GM06990 (cell line): ENCODE results near the gene OLIG3.

Source experiments
- DNase-seq: peaks from one replicate; pipeline ENCODE4 v3.0.0-alpha.2; 2011; ENCODE audit not compliant: insufficient read length; ENCODE audit errors: extremely low read depth
- H3K27me3 ChIP-seq: replicated peaks from 2 replicates; pipeline ENCODE4 v1.6.0; 2011; ENCODE audit warnings: low read length; ENCODE audit not compliant: control insufficient read depth, insufficient read depth
- H3K36me3 ChIP-seq: 2 replicates; pipeline ENCODE4 v1.5.1; 2011; ENCODE audit warnings: low read length; ENCODE audit not compliant: control insufficient read depth, insufficient read depth
- H3K4me3 ChIP-seq: replicated peaks from 2 replicates; pipeline ENCODE4 v1.5.1; 2011; ENCODE audit warnings: low read depth, mild to moderate bottlenecking, control low read depth, low read length
- TF ChIP-seq, protein P1 (sequence below): IDR thresholded peaks from 2 replicates; pipeline ENCODE4 v1.5.1; 2011; ENCODE audit warnings: low read length, control low read depth, mild to moderate bottlenecking, inconsistent platforms; ENCODE audit not compliant: insufficient read depth, poor library complexity, severe bottlenecking

OLIG3 gene

DNA sequence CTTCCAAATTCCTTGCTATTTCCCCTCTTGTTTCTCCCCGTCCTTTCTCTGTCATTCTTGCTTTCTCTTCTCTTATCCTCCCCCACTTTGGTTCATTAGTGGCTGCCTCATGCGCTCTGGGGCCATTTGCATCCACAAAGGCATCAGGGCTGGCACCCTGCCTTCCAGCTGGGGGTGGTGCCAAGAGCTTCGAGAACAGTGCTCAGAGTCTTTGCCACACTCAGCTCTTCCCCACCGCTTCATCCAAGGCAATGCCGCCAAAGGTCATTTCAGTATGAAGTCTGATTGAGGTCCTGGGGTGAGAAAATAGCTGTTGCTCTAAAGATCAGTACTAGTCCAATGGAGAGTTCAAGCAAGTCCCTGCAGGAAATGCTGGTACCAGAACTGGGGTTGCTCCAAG lies 22.7 kb downstream of the OLIG3 start:
- Histone ChIP-seq H3K4me3 (no peak overlapping the region), H3K27me3 (no peaks in the 10 kb centered on the region), H3K36me3 (no peaks in the 10 kb centered on the region)
- TF ChIP-seq, protein P1, sequence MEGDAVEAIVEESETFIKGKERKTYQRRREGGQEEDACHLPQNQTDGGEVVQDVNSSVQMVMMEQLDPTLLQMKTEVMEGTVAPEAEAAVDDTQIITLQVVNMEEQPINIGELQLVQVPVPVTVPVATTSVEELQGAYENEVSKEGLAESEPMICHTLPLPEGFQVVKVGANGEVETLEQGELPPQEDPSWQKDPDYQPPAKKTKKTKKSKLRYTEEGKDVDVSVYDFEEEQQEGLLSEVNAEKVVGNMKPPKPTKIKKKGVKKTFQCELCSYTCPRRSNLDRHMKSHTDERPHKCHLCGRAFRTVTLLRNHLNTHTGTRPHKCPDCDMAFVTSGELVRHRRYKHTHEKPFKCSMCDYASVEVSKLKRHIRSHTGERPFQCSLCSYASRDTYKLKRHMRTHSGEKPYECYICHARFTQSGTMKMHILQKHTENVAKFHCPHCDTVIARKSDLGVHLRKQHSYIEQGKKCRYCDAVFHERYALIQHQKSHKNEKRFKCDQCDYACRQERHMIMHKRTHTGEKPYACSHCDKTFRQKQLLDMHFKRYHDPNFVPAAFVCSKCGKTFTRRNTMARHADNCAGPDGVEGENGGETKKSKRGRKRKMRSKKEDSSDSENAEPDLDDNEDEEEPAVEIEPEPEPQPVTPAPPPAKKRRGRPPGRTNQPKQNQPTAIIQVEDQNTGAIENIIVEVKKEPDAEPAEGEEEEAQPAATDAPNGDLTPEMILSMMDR: no peak
- no peak for DNase-seq

DNA sequence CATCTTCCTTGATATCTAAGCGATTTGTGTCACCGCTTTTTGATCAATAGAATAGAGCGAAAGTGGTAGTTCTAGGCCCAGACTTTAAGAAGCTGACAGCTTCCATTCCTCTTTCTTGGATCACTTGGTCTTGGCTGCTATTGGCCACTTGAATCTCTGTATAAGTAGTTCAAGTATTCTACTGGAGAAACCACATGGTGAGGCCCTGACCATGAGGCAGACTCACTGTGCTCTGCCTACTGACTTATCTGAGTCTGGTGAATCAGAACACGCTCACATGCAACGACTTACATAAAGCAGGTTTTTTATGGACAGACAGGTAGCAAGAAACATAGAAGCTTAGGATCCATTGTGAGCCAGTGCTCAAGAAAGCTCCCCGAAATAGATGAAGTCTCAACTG lies 27.0 kb downstream of the OLIG3 start:
- Histone ChIP-seq H3K36me3 (no peaks in the 10 kb centered on the region), H3K27me3 (no peaks in the 10 kb centered on the region), H3K4me3 (no peak overlapping the region)
- no peak for DNase-seq
- TF ChIP-seq, protein P1: no peak

DNA sequence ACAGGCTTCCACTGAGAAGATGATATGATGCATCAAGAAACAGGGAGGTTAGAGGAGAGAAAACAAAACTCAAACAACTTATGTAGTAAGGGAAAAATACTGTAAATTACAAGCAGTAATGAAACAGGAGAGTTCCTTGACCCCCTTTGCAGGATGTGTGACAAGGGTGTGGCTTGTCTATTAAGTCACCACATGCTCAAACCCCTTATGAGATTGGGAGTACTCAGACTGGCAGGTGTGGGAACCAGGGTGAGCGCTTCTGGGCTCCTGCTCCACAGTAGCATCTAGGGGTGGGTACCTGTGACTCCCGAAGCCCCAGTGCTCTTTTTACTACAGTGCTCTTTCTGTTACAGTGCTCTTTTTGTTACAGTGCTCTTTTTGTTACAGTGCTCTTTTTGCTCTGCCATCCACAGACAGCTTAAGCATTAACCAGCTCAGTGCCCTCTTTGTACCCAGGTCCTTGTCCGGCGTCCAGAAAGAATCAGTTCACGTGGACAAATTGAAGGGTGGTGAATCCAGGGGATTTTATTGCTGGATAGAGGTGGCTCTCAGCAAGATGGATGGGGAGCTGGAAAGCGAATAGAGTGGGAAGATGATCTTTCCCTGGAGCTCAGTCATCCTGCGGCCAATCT lies 28.7 kb downstream of the OLIG3 start:
- DNase-seq: no peak
- Histone ChIP-seq H3K27me3 (no peaks in the 10 kb centered on the region), H3K4me3 (no peak overlapping the region), H3K36me3 (no peaks in the 10 kb centered on the region)
- TF ChIP-seq, protein P1: no peak

DNA sequence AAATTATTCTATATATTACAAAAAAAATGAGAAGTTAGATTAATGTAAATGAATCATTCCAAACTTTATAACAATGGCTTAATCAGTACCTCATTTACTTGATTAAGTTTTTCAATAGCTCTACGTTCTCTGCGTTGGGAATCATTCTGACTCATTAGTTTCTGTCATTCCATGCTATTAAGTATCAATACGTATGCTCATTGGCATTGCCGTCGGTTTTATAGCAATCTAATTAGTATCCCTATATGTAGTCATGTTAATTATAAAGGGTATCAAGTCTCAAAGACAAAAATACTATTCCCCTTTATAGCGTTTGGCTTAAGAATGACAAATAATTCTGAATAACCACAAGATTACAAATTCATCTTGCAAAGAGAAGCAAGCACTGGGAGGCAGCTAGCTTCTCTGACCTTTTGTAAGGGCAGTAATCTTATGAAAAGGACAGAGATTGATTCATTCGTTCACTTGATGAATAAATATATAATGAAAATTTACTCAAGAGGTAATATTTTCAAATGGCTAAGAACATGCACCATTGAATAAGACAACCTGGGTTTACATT lies 41.8 kb downstream of the OLIG3 start:
- Histone ChIP-seq H3K4me3 (no peak overlapping the region), H3K36me3 (no peaks in the 10 kb centered on the region), H3K27me3 (no peaks in the 10 kb centered on the region)
- DNase-seq: no peak
- TF ChIP-seq, protein P1: no peak

DNA sequence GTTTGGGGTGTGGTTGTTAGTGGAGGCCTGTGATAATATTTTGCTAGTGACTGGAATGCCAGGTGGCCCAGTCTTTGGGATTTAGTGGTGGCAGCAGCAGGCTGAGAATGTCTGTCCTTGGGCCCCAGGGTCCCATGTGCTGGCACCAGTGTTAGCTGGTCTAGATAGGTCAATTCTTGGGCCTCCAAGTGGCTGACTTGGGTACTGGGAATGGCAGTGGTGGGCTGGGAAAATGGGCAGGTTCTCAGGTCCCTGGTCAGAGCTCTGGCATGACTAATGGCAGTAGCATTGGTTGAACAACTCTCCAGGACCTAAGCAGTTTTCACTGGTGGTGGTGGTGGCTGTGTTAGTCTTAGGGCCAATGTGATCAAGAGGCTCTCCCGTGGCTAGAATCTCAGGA lies 50.3 kb downstream of the OLIG3 start:
- TF ChIP-seq, protein P1: no peak
- H3K36me3 ChIP-seq: no peaks in the 10 kb centered on the region
- no peak for DNase-seq
- no peak overlapping the region for H3K4me3 ChIP-seq
- no peaks in the 10 kb centered on the region for H3K27me3 ChIP-seq
